GM12891 (cell line): ENCODE data around the gene CTNNA2.

Experiments used
- PAX5 ChIP-seq: IDR thresholded peaks from 2 replicates; pipeline ENCODE4 v1.6.1; 2011; ENCODE audit warnings: low read length, moderate library complexity, mild to moderate bottlenecking; ENCODE audit not compliant: insufficient read depth, severe bottlenecking
- POLR2A ChIP-seq: IDR thresholded peaks from 2 replicates; pipeline ENCODE4 v1.6.1; 2011; ENCODE audit warnings: low read depth, low read length, control low read depth
- POLR2AphosphoS5 ChIP-seq: IDR thresholded peaks from 2 replicates; pipeline ENCODE4 v1.6.1; 2011; ENCODE audit warnings: low read depth, low read length, control low read depth
- TAF1 ChIP-seq: IDR thresholded peaks from 2 replicates; pipeline ENCODE4 v1.6.1; 2011; ENCODE audit warnings: low read depth, low read length, control low read depth

DNA sequence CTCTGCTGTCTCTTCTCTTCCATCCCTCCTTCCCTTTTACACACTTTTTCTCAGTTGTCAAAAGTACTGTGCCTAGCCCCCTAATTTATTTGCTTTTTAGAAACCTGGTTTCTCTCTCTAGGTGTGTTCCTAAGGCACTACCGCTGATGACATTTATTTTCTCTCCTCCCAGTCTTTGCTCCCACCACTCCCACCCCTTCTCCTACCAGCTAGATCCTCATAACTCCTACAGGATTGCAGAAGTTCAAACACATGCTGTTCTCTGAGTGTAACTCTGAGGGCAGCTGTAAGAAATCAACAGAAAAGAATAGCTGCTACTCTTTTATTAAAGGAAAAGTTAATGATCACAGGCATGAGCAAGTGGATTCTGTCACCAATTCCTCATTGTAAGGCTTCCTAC lies 814.0 kb downstream of the CTNNA2 start:
- TF ChIP-seq POLR2A (no peak), POLR2AphosphoS5 (no peak), TAF1 (no peak), PAX5 (no peak)
